Heart right ventricle (tissue), 16 donors: Measurements from ENCODE around the gene ACSF3. TPM values are rescaled to one million over a fixed set of nuclear protein-coding genes. Genes with fewer than 3 reads are reported as not detected.

Source experiments
- ATAC-seq, 8 donors: fragments of 200-7000 bp; cut with Tn5 transposase; one replicate each; pipeline ENCODE4 v1.9.1; 2020; ENCODE audit warnings: mild to moderate bottlenecking in 8 of 8, moderate library complexity in 8 of 8, moderate number of reproducible peaks in 1 of 8
- DNase-seq, 2 donors: peaks; one replicate each; pipeline ENCODE4 v3.0.0-alpha.2; 2020
- H3K27ac ChIP-seq, 10 donors: fragments of 200-600 bp; sonication (generic) in 2 of 10; one replicate each; pipeline versions ENCODE4 v1.5.0 to v1.8.0; 2020 to 2022; ENCODE audit warnings: mild to moderate bottlenecking in 3 of 10
- H3K27me3 ChIP-seq, 7 donors: fragments of 200-600 bp; one replicate each; pipeline ENCODE4 v1.8.0; 2021 to 2022; ENCODE audit warnings: mild to moderate bottlenecking in 2 of 7
- H3K36me3 ChIP-seq, 9 donors: fragments of 200-600 bp; sonication (generic) in 1 of 9; one replicate each; pipeline versions ENCODE4 v1.5.0 to v1.8.0; 2020 to 2022; ENCODE audit warnings: mild to moderate bottlenecking in 2 of 9
- H3K4me1 ChIP-seq, 9 donors: fragments of 200-600 bp; sonication (generic) in 1 of 9; one replicate each; pipeline versions ENCODE4 v1.5.0 to v1.8.0; 2020 to 2022; ENCODE audit warnings: mild to moderate bottlenecking in 4 of 9
- H3K4me3 ChIP-seq, 10 donors: fragments of 200-600 bp; sonication (generic) in 2 of 10; one replicate each; pipeline versions ENCODE4 v1.5.0 to v1.8.0; 2020 to 2022; ENCODE audit warnings: mild to moderate bottlenecking in 7 of 10, moderate library complexity in 2 of 10
- H3K9me3 ChIP-seq, 11 donors: fragments of 200-600 bp in 10 of 11; sonication (generic) in 2 of 11; one replicate each; pipeline versions ENCODE4 v1.5.0 to v1.8.0; 2013 to 2022; ENCODE audit warnings: mild to moderate bottlenecking in 2 of 11, control low read depth in 1 of 11, moderate library complexity in 1 of 11
- WGBS, 2 donors: extraction: QIAGEN DNeasy Blood & Tissue Kit; methylation state at CpG; one replicate each; pipeline ENCODE4 v1.1.7; 2013; ENCODE audit warnings: inconsistent platforms in 1 of 2; 5-methylcytosine and 5-hydroxymethylcytosine counted together
- intact Hi-C, 10 donors: fragments of 100-400 bp; cut with DNase I; formaldehyde crosslinking; loops; one replicate each; pipeline versions ENCODE4 v1.11.1 to v1.14.2; 2022
- polyA plus RNA-seq, 2 donors: library from polyadenylated mRNA; stranded (reverse); fragments of 200-250 nt; gene quantifications; one replicate each; pipeline ENCODE4 v1.2.3, GENCODE V29; 2013
- total RNA-seq, 10 donors: library from RNA; stranded (reverse); fragmentation: NEBNext Ultra II Directional in 3 of 10; extraction: Animal tissue kit (Norgen Biotek cat#: 25700) in 3 of 10; gene quantifications; one replicate each; pipeline versions ENCODE4 v1.2.1 to v1.2.4, GENCODE V29; 2021 to 2023
- TF ChIP-seq, protein P1 (sequence below), 9 donors: fragments of 200-600 bp; sonication (generic) in 2 of 9; IDR thresholded peaks; one replicate each; pipeline versions ENCODE4 v1.5.0 to v1.8.0; 2021 to 2022; ENCODE audit warnings: antibody characterized with exemption in 9 of 9, mild to moderate bottlenecking in 5 of 9, moderate library complexity in 1 of 9
- donor health status: Arrhythmogenic right ventricular cardiomyopathy.
- donor health status: ischemic (EF 13 %, LVEDD 7.1; RV severe dilation, severe dysfunction).
- donor health status: healthy with polysubstance abuse.
- donor health status: DM: no; HTN: yes; CAD: no.
- donor health status: DM: no; HTN: no; CAD: no.
- donor health status: ischemic (EF 25% LVEDD 6.9; RV normal size, moderate dysfunction).
- donor health status: ischemic (EF 25% LVEDD 5.7; RV mildly dilated, moderate dysfunction).
- donor health status: healthy.
- donor health status: DM: yes; HTN: yes; CAD: no.
- donor health status: Ischemic cardiomyopathy.
- donor health status: ischemic (EF 35%, LVEDD 5.7; RV mildly dilated, moderate dysfunction).
- donor health status: nonischemic (EF 11% LVEDD 7.7; RV severe dilation, severe dysfunction).
- donor health status: DM: yes; HTN: yes; CAD: no.
- donor health status: PGD.
- donor health status: ischemic (EF 29% LVEDD 5.4; RV normal size, mild dysfunction).
- donor health status: nonischemic (EF 23%, LVEDD 6.1; RV moderate dilation, normal function).

ACSF3 gene
- total and polyA plus RNA-seq, 12 donors, result 11.0 to 36.9 (median 17.8) TPM

DNA sequence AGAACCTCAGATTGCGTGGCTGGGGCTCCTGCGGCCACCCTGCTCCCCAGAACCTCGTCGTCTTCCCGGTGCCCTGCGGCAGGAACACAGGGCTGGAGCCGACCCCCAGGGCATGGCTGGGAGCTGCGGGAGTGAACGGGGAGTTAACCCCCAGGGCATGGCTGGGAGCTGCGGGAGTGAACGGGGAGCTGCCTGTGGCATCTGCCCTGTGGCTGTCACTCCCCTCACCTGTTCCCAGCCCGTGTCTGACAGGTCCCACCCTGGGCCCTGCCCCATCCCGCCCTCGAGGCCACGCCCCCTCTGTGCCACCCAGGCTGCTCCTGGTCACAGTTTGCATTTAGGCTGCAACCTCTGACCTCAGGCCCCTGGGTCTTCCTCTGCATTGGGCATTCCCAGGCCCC, 39.4 kb upstream of the ACSF3 start:
- no peak overlapping the region for H3K4me3 ChIP-seq
- no peaks in the 10 kb centered on the region for H3K4me1 ChIP-seq
- no peaks in the 10 kb centered on the region for H3K36me3 ChIP-seq
- no peak for ATAC-seq
- 68 to 70% methylated on average over 15 of the region's 15 CpGs for WGBS, 2 donors
- peaks cover 6 to 96% (median 64%) of the 10 kb centered on the region in 7 donors for H3K27me3 ChIP-seq
- no peaks in the 10 kb centered on the region for H3K9me3 ChIP-seq
- TF ChIP-seq, protein P1, sequence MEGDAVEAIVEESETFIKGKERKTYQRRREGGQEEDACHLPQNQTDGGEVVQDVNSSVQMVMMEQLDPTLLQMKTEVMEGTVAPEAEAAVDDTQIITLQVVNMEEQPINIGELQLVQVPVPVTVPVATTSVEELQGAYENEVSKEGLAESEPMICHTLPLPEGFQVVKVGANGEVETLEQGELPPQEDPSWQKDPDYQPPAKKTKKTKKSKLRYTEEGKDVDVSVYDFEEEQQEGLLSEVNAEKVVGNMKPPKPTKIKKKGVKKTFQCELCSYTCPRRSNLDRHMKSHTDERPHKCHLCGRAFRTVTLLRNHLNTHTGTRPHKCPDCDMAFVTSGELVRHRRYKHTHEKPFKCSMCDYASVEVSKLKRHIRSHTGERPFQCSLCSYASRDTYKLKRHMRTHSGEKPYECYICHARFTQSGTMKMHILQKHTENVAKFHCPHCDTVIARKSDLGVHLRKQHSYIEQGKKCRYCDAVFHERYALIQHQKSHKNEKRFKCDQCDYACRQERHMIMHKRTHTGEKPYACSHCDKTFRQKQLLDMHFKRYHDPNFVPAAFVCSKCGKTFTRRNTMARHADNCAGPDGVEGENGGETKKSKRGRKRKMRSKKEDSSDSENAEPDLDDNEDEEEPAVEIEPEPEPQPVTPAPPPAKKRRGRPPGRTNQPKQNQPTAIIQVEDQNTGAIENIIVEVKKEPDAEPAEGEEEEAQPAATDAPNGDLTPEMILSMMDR (IDR thresholded peaks at IDR 0.05), result no peak
- DNase-seq, result no peak
- intact Hi-C loops, result no loop called here
- H3K27ac ChIP-seq, result no peak overlapping the region

DNA sequence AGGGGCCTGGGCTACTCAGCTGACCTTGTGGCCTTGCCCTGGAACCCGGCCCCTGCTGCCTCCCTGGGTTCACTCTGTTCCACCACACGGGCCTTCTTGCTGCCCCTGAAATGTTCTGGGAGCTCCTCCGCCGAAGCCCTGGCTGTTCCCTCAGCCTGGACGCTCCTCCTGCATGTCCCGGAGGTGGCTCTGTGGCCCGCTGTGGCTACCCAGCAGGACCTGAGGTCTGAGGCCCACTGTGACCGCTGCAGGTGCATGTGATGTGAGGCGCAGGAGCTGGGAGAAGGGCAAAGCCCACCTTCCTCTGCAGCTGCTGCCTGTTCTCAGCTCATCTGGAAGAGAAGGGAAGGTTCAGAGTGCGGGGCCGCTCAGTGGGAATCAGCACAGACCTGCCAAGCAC, 38.9 kb upstream of the ACSF3 start:
- Histone ChIP-seq H3K9me3 (no peaks in the 10 kb centered on the region), H3K27ac (no peak overlapping the region), H3K4me1 (no peaks in the 10 kb centered on the region), H3K27me3 (peaks cover 1 to 93% (median 60%) of the 10 kb centered on the region in 7 donors), H3K36me3 (no peaks in the 10 kb centered on the region), H3K4me3 (no peak overlapping the region)
- TF ChIP-seq, protein P1 (IDR thresholded peaks at IDR 0.05), result no peak
- 82 to 84% methylated on average over 11 of the region's 11 CpGs for WGBS, 2 donors
- ATAC-seq, result no peak
- no peak for DNase-seq
- intact Hi-C loops, result no loop called here

DNA sequence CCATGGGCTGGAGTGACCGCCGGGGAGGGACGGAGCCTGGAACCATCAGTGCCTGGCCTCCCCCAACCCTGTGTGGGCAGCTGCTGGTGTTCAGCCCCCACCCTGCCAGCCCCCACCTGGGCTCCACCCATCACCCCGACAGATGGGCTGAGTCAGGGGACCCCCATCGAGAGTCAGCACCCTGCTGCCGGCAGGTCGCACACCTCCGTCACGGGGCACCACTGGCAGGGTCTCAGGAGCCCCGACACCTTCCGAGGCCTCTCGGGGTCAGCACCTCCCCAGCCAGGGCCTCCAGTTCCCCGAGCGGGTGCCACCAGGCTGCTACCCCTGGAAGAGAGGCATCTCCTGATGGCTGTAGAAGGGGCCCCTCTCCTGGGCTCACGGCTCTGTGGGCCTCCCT, 38.3 kb upstream of the ACSF3 start:
- 85 to 89% methylated on average over 15 of the region's 15 CpGs for WGBS, 2 donors
- no peaks in the 10 kb centered on the region for H3K36me3 ChIP-seq
- H3K27me3 ChIP-seq, result peaks cover 0 to 87% (median 54%) of the 10 kb centered on the region in 7 donors
- H3K9me3 ChIP-seq, result no peaks in the 10 kb centered on the region
- ATAC-seq (no peak), DNase-seq (no peak)
- no peak overlapping the region for H3K4me3 ChIP-seq
- TF ChIP-seq, protein P1 (IDR thresholded peaks at IDR 0.05), result no peak
- no peak overlapping the region for H3K27ac ChIP-seq
- no peaks in the 10 kb centered on the region for H3K4me1 ChIP-seq
- intact Hi-C loops, result no loop called here

DNA sequence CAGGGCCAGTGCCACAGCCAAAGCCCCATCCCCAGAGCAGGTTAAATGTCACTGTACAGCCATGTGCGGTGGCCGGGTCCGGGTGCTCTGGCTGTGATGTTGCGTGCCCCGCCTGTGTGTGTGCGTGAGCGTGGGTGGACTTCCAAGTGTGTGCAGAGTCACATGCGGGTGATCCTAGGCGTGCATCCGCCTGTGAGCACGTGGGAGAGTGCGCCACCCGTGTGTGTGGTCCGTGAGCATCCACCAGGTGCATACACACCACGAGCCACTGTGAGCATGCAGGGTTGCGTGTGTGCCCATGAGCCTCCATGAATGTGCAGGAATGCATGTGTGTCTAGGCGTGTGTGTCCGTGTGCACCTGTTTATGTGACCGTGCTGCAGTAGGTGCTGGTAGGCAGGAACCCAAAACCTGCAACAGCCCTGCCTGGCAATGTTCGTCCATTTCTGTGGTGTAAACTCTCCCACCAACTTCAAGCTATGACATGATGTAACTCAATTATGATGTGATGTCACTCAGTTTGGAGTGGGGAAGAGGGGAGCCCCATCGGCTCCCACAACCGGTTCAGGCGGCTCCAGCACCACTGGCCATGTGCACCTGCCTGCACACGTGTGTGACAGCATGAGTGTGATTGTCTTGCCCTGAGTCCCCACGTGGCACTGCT, 37.6 kb upstream of the ACSF3 start:
- WGBS, 2 donors, result 84 to 89% methylated on average over 25 of the region's 25 CpGs
- TF ChIP-seq, protein P1 (IDR thresholded peaks at IDR 0.05), result no peak
- no peak for ATAC-seq

More for the DNA sequence above, 37.6 kb upstream of the ACSF3 start:
- Histone ChIP-seq H3K27ac (no peak overlapping the region), H3K36me3 (no peaks in the 10 kb centered on the region), H3K9me3 (no peaks in the 10 kb centered on the region), H3K27me3 (peaks cover 0 to 80% (median 47%) of the 10 kb centered on the region in 7 donors), H3K4me1 (no peaks in the 10 kb centered on the region), H3K4me3 (no peak overlapping the region)
- intact Hi-C loops, result no loop called here
- no peak for DNase-seq
